Adipose tissue (tissue), 3 donors: ENCODE measurements around the gene POTEB2. TPM values are rescaled to one million over a fixed set of nuclear protein-coding genes. Genes with fewer than 3 reads are reported as not detected.
"Not testable (repeated sequence)": the region's sequence is repeated elsewhere in the genome, so short reads cannot be mapped to it uniquely, and the experiment has no call there.

ENCODE experiments used
- H3K27ac ChIP-seq: one replicate; pipeline ENCODE4 v1.5.1; 2013; ENCODE audit warnings: low read depth, low read length
- WGBS, 3 donors: extraction: QIAGEN DNeasy Blood & Tissue Kit; methylation state at CpG; one replicate each; pipeline ENCODE4 v1.1.7; 2013; 5-methylcytosine and 5-hydroxymethylcytosine counted together
- polyA plus RNA-seq, 3 donors: library from polyadenylated mRNA; stranded (reverse); fragments of 200-250 nt; gene quantifications; one replicate each; pipeline ENCODE4 v1.2.3, GENCODE V29; 2013
- donor health status: healthy with polysubstance abuse.
- donor health status: Bipolar disorder and iron deficiency.
- donor health status: healthy.

The POTEB2 gene
- polyA plus RNA-seq: not detected

- no CpG with 5 or more reads among the region's 9 CpGs for WGBS, 3 donors
- not testable (repeated sequence) for H3K27ac ChIP-seq
Observed at GRCh38 chr15:20866214-20866613, at the start of gene POTEB2. Gene POTEB2, minus strand, starts transcription at chr15:20866314. Its CDS starts 33 bp downstream, at chr15:20866281.

DNA sequence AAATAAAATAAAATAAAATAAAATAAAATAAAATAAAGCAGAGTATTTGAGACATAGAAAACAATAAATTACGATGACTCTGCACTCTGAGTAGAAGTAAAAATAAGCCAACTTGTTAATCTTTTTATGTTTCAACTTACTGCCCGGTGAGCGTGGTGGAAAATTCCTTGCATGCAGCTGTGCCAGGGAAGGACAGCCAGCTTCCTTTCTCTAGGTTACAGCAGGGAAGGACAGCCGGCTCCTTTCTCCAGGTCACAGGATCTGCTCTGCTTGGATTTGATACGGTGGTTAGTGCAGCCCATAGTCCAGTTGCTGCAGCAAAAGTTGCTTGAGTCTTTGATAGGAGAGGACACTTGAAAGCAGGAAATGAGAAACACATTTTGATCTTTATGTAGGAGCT is 13.8 kb upstream of the POTEB2 start:
- WGBS, 3 donors: 60 to 93% methylated on average over 1 to 2 of the region's 5 CpGs; no CpG with 5 or more reads in 1 of the 3 donors
- H3K27ac ChIP-seq: not testable (repeated sequence)

- H3K27ac ChIP-seq: not testable (repeated sequence)
- 20% methylated on average over 1 of the region's 48 CpGs; no CpG with 5 or more reads in 2 of the 3 donors for WGBS, 3 donors
Observed at GRCh38 chr15:20878464-20878863, 12.3 kb upstream of the POTEB2 start.

GRCh38 chr15:20877819-20878218 is 11.7 kb upstream of the POTEB2 start:
- no CpG with 5 or more reads among the region's 37 CpGs for WGBS, 3 donors
- not testable (repeated sequence) for H3K27ac ChIP-seq
